ENCODE results near the gene OVAAL. TPM values are rescaled to one million over a fixed set of nuclear protein-coding genes. Genes with fewer than 3 reads are reported as not detected.
A peak's percentile ranks its signal among the peaks of the same experiment; 100 is the strongest.

The OVAAL gene
- total RNA-seq, 1 experiment from 2014 or later: not detected

DNA sequence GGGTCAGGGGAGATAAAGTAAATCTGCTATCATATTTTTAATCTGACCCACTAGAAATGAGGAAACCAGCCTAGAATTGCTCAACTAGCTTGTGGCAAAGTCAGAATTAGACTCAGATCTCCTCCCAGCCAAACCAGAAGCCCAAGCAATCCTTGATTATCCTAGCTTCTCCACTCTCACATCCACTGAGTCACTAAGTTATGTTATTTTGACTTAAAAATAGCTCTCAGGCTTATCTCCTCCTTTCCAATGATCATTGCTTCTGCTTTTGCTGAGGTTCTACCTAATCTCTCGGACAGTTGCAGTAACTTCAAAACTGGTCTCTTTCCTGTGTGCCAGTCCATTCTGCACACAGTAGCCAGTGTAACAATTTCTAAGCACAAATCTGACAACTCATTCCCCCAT, 22.9 kb downstream of the OVAAL start:
- ChIA-PET POLR2A (interaction anchor here (0.6 to 1.5 kb wide), 6 partner anchors 12 to 697 kb away, joined by 3 to 5 read pairs (median 4); no protein-coding TSS in a partner anchor), CTCF (interaction anchor here (0.7 to 2.2 kb wide), 7 partner anchors 31 to 280 kb away, joined by 3 to 12 read pairs (median 4); partner anchors contain the start of gene XPR1)
- TF ChIP-seq CTCF (IDR thresholded peaks at IDR 0.05; ENCODE audit: unreplicated experiment): no peak
- H3K9me3 Mint-ChIP-seq (ENCODE audit: unreplicated experiment): peaks cover 7% of the 10 kb centered on the region
- H3K4me1 Mint-ChIP-seq (ENCODE audit: insufficient read depth, unreplicated experiment): peaks cover 52% of the 10 kb centered on the region
- BruUV-seq (replicated peaks): no TSS peak
- intact Hi-C loops (cut with micrococcal nuclease): no loop called here
- H3K27ac Mint-ChIP-seq (ENCODE audit: low read depth, unreplicated experiment): no peak overlapping the region
- peaks cover 5% of the 10 kb centered on the region for H3K36me3 Mint-ChIP-seq (ENCODE audit: insufficient read depth, unreplicated experiment)
- no peaks in the 10 kb centered on the region for H3K27me3 Mint-ChIP-seq (ENCODE audit: insufficient read depth, unreplicated experiment)
- no peak for DNase-seq (ENCODE audit: unreplicated experiment)
- H3K4me3 Mint-ChIP-seq (ENCODE audit: unreplicated experiment): no peak overlapping the region

DNA sequence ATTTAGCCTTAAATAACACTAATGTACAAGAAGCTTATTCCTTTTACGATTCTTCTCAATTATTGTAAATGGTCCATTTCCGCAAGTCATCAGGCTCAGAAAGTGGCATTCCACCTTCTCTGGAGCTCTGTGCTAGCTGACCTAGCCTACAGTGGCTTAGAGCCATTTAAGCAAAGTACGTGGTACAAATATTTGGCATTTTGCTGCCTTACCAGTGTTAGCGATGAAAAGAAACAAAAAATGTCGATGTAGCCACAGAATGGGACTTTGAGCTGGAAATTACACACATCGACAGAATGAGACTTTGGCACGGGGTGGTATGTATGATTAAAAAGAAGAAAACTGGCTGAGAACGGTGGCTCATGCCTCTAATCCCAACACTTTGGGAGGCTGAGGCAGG, 26.1 kb downstream of the OVAAL start:
- POLR2A ChIA-PET: interaction anchor here (0.6 to 3.0 kb wide), 22 partner anchors 7 to 1586 kb away, joined by 3 to 33 read pairs (median 7); partner anchors contain the start of genes ACBD6, MR1 and XPR1

DNA sequence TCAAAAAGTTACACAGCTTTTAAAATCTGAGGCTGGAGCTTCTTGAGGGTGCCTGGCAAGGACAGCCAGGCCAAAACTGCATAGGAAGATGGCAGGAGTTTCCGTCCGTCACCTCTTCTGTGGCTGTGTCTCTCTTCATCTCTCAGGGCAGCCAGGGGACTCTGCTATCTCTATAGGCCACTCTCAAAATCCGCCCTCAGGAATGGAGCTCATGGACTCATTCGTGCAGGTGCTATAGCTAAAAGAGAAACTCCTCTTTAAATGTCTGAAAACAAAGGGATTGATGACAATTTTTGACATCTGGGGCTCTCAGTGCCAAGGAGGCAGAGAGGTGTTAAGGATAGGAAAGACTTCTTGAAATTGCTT, 27.2 kb downstream of the OVAAL start:
- DNase-seq (ENCODE audit: unreplicated experiment): no peak

More for the DNA sequence above, 26.1 kb downstream of the OVAAL start:
- no peaks in the 10 kb centered on the region for H3K27me3 Mint-ChIP-seq (ENCODE audit: insufficient read depth, unreplicated experiment)
- intact Hi-C loops (cut with micrococcal nuclease): no loop called here
- no peak for TF ChIP-seq CTCF (IDR thresholded peaks at IDR 0.05; ENCODE audit: unreplicated experiment)
- no peak for DNase-seq (ENCODE audit: unreplicated experiment)
- H3K4me3 Mint-ChIP-seq (ENCODE audit: unreplicated experiment): no peak overlapping the region
- H3K27ac Mint-ChIP-seq (ENCODE audit: low read depth, unreplicated experiment): peak overlapping the region; percentile 99
- CTCF ChIA-PET: interaction anchor here (0.6 to 2.8 kb wide), 14 partner anchors 11 to 278 kb away, joined by 3 to 16 read pairs (median 5); no protein-coding TSS in a partner anchor
- H3K9me3 Mint-ChIP-seq (ENCODE audit: unreplicated experiment): peaks cover 7% of the 10 kb centered on the region
- H3K4me1 Mint-ChIP-seq (ENCODE audit: insufficient read depth, unreplicated experiment): peaks cover 45% of the 10 kb centered on the region
- TSS peak; percentile 83 for BruUV-seq (replicated peaks)
- H3K36me3 Mint-ChIP-seq (ENCODE audit: insufficient read depth, unreplicated experiment): peaks cover 3% of the 10 kb centered on the region

More for the DNA sequence above, 27.2 kb downstream of the OVAAL start:
- H3K4me1 Mint-ChIP-seq (ENCODE audit: insufficient read depth, unreplicated experiment): peaks cover 37% of the 10 kb centered on the region
- H3K4me3 Mint-ChIP-seq (ENCODE audit: unreplicated experiment): peak overlapping the region; percentile 51
- POLR2A ChIA-PET: interaction anchor here (0.6 to 3.0 kb wide), 22 partner anchors 9 to 448 kb away, joined by 3 to 33 read pairs (median 7); partner anchors contain the start of genes ACBD6, MR1 and XPR1
- intact Hi-C loops (cut with micrococcal nuclease): no loop called here
- CTCF ChIA-PET: interaction anchor here (0.6 to 2.8 kb wide), 13 partner anchors 10 to 277 kb away, joined by 3 to 16 read pairs (median 5); partner anchors contain the start of genes ACBD6 and XPR1
- H3K36me3 Mint-ChIP-seq (ENCODE audit: insufficient read depth, unreplicated experiment): no peaks in the 10 kb centered on the region
- H3K9me3 Mint-ChIP-seq (ENCODE audit: unreplicated experiment): peaks cover 7% of the 10 kb centered on the region
- BruUV-seq (replicated peaks): TSS peak; percentile 85
- peak overlapping the region; percentile 99 for H3K27ac Mint-ChIP-seq (ENCODE audit: low read depth, unreplicated experiment)
- no peaks in the 10 kb centered on the region for H3K27me3 Mint-ChIP-seq (ENCODE audit: insufficient read depth, unreplicated experiment)
- TF ChIP-seq CTCF (IDR thresholded peaks at IDR 0.05; ENCODE audit: unreplicated experiment): no peak

All from MCF 10A (cell line).